ENCODE measurements around the gene SMG5.

DNA sequence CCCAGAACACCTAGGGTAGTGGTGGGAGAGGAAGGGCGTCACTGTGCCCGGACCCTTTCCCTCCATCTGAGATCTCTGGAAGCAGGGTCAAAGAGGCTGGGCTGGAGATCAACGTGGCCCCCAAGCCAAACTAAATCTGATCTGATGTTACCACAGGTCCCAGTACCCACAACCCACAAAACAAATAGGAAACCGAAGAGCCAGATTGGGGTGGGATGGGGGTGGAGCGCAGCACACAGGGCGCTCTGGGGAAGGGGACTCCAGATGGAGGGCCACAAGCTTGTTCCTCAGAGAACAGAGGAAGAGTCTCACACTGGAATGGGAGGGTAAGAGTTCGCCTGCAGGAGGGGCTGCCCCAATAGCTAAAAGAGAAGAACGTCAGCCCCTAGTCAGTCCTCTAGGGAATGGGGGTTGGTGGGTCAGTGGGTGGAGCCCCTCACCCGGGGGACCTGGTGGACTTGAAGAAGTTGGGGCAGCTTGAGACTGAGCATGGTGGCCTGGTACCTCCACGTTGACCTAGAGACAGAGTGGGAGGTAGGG, 36.3 kb downstream of the SMG5 start:
- TF ChIP-seq ESRRA (CRISPR knock-in tag; IDR thresholded peaks at IDR 0.05; ENCODE audit: borderline replicate concordance) (no peak), CBFB (CRISPR knock-in tag; IDR thresholded peaks at IDR 0.05; ENCODE audit: low read depth) (no peak), TEAD1 (CRISPR knock-in tag; IDR thresholded peaks at IDR 0.05) (no peak), ZNF423 (CRISPR knock-in tag; IDR thresholded peaks at IDR 0.05) (no peak), IRF2 (CRISPR knock-in tag; IDR thresholded peaks at IDR 0.05; ENCODE audit: borderline replicate concordance, low read depth) (no peak), NR2C2 (CRISPR knock-in tag; IDR thresholded peaks at IDR 0.05) (no peak)
- TF ChIP-seq, protein P1, sequence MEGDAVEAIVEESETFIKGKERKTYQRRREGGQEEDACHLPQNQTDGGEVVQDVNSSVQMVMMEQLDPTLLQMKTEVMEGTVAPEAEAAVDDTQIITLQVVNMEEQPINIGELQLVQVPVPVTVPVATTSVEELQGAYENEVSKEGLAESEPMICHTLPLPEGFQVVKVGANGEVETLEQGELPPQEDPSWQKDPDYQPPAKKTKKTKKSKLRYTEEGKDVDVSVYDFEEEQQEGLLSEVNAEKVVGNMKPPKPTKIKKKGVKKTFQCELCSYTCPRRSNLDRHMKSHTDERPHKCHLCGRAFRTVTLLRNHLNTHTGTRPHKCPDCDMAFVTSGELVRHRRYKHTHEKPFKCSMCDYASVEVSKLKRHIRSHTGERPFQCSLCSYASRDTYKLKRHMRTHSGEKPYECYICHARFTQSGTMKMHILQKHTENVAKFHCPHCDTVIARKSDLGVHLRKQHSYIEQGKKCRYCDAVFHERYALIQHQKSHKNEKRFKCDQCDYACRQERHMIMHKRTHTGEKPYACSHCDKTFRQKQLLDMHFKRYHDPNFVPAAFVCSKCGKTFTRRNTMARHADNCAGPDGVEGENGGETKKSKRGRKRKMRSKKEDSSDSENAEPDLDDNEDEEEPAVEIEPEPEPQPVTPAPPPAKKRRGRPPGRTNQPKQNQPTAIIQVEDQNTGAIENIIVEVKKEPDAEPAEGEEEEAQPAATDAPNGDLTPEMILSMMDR (IDR thresholded peaks at IDR 0.05), result no peak
- TF ChIP-seq, protein P2, sequence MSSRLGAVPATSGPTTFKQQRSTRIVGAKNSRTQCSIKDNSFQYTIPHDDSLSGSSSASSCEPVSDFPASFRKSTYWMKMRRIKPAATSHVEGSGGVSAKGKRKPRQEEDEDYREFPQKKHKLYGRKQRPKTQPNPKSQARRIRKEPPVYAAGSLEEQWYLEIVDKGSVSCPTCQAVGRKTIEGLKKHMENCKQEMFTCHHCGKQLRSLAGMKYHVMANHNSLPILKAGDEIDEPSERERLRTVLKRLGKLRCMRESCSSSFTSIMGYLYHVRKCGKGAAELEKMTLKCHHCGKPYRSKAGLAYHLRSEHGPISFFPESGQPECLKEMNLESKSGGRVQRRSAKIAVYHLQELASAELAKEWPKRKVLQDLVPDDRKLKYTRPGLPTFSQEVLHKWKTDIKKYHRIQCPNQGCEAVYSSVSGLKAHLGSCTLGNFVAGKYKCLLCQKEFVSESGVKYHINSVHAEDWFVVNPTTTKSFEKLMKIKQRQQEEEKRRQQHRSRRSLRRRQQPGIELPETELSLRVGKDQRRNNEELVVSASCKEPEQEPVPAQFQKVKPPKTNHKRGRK (CRISPR knock-in tag; IDR thresholded peaks at IDR 0.05; ENCODE audit: borderline replicate concordance), result no peak
- TF ChIP-seq, protein P3, sequence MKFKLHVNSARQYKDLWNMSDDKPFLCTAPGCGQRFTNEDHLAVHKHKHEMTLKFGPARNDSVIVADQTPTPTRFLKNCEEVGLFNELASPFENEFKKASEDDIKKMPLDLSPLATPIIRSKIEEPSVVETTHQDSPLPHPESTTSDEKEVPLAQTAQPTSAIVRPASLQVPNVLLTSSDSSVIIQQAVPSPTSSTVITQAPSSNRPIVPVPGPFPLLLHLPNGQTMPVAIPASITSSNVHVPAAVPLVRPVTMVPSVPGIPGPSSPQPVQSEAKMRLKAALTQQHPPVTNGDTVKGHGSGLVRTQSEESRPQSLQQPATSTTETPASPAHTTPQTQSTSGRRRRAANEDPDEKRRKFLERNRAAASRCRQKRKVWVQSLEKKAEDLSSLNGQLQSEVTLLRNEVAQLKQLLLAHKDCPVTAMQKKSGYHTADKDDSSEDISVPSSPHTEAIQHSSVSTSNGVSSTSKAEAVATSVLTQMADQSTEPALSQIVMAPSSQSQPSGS (CRISPR knock-in tag; IDR thresholded peaks at IDR 0.05; ENCODE audit: borderline replicate concordance, low read depth), result no peak

Data from WTC11 (cell line).